ACHN (cell line): Measurements from ENCODE around the gene SRPRA.
A peak's percentile ranks its signal among the peaks of the same experiment; 100 is the strongest.
"Not testable (repeated sequence)": the region's sequence is repeated elsewhere in the genome, so short reads cannot be mapped to it uniquely, and the experiment has no call there.

Experiments
- DNase-seq: peaks from one replicate; pipeline ENCODE4 v3.0.0-alpha.2; 2015
- in situ Hi-C: cut with HindIII; loops from 2 replicates; pipeline ENCODE4 v1.10.0; 2017; ENCODE audit warnings: low sequenced_read_pairs, low pct_ligation_motif_present, low pct_unique_long_range_greater_than_20kb

Gene SRPRA, protein sequence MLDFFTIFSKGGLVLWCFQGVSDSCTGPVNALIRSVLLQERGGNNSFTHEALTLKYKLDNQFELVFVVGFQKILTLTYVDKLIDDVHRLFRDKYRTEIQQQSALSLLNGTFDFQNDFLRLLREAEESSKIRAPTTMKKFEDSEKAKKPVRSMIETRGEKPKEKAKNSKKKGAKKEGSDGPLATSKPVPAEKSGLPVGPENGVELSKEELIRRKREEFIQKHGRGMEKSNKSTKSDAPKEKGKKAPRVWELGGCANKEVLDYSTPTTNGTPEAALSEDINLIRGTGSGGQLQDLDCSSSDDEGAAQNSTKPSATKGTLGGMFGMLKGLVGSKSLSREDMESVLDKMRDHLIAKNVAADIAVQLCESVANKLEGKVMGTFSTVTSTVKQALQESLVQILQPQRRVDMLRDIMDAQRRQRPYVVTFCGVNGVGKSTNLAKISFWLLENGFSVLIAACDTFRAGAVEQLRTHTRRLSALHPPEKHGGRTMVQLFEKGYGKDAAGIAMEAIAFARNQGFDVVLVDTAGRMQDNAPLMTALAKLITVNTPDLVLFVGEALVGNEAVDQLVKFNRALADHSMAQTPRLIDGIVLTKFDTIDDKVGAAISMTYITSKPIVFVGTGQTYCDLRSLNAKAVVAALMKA

DNA sequence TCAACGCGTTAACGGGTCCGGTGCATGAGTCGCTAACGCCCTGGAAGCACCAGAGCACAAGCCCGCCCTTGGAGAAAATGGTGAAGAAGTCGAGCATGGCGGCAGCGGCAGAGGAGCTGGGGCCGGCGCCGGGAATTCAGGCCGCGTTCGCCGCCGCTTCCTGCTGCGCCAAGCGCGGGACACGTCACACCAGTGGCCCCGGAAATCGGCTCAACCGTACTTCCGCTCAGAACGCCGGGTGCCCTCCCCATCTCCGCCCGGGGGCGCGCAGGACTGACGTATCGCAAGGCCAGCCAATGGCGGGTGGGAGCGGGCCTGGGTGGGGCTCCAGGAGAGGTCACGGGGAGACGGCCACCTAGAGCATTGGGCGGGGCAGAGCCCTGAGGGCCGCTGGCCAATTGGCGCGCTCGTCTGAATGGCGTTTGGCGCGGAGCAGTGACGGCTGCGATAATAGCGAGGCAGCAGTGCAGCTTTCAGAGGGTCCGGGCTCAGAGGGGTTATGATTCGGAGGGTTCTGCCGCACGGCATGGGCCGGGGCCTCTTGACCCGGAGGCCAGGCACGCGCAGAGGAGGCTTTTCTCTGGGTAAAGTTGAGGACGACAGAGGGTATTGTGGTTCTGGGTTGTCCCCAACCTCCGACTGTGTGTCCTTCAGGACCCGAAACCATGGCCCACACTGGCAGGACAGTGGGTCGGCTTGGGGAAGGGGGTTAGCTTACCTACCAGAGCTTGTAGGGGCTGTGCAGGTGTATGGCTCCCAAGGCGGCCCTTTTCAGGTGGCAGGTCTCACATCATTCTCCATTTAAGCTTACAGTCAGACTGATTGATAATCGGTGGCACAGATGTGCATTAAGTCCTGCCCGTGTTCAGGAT is at the start of gene SRPRA, which contains the start of gene FOXRED1:
Gene SRPRA (minus strand): TSS at position 188 of the 872 bp plus-strand sequence. CDS start 91 bp downstream, at position 97.
Gene FOXRED1 (plus strand): TSS at position 447 of the 872 bp plus-strand sequence. CDS start 53 bp downstream, at position 500.
- DNase-seq: peak; percentile 98
- in situ Hi-C loops: no loop called here

DNA sequence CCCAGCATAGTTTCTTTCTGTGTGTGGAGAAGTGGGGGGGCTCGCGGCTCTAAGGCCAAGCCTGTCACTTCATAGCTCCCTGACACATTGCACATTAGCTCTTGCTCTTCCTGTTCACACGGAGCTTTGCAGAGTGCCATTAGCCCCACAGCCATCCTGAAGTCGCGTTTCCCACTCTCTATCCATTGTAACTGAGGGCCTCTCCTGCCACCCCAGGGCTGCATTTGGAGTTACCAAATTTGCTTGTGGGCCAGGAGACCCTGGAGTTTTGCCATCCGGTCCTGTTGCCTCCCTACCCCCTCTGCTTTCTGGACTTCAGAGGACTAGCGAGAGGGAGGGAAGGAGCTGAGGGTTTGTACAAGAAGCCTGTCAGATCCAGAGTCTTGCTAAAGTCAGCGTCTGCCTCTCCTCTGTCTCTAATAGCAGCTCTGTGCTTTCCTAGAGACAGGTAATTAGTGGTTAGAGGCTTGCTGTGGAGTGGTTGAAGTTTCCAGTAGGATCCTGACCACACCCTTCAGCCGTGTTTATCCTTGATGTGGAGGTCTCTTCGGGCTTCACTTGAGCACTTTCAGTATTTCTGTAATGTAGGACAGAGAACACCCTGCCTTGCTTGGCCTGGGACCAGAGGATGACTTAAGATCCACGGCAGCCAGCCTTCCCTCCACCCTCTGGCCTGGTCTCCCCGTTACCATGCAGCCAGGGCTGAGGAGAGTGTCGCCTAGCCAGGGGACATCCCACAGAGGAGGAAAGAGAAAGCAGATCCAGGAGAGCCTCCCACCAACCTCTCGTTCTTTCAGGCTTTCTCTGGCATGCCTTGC is 49.3 kb upstream of the SRPRA start:
- DNase-seq: no peak
- in situ Hi-C loops: no loop called here

DNA sequence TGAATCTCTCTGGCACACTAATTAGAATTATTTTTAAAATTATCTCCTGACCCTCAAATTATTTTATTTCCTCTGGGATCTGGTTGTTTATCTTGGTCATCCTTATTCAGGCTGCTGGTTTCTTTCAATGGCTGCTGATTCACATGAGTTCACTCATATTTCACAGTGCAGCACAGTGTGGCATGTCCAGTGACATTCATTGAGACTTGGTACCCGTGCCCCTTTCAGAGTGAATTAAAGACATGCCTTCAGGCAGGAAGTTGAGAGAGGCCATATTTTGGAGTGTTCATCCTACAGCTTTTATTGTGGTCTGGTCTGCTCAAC is 48.7 kb upstream of the SRPRA start:
- in situ Hi-C loops: no loop called here
- DNase-seq: no peak

DNA sequence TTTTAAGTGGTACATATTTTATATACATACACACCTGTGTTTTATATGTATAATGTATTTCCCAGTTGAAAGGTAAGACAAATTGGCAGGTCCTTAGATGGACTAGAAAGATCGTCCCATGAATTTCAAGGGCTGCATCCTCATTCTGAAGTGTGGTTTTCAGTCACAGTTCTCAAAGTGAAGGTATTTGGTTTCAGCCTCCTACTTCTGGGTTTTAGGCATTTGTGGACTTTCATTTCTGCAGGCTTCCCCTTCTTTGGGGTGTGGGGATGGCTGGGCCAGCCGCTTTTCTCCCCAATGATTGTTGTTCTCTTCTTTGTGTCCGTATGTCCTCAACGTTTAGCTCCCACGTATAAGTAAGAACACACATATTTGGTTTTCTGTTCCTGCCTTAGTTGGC is 45.1 kb upstream of the SRPRA start:
- DNase-seq: no peak
- in situ Hi-C loops: no loop called here

DNA sequence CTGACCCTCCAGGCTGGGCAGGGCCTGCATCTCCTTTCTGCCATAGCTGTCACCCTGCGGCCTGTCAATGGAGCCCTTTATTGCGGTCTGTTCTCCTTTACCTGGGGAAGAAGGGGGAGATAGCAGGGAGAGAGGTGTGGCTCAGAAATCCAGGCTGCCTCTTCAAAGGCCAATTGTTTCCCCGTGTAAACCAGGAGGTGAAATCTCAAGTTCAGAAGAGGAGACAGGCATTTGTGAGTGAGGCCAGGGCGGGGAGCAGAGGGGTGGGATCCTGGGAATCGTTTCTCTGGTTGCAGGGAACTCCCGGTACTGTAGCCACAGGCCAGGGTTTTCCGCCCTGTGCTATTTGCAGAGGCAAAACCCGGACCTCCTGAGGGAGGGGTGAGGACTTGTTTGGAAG is 44.3 kb upstream of the SRPRA start:
- DNase-seq: no peak
- in situ Hi-C loops: no loop called here

DNA sequence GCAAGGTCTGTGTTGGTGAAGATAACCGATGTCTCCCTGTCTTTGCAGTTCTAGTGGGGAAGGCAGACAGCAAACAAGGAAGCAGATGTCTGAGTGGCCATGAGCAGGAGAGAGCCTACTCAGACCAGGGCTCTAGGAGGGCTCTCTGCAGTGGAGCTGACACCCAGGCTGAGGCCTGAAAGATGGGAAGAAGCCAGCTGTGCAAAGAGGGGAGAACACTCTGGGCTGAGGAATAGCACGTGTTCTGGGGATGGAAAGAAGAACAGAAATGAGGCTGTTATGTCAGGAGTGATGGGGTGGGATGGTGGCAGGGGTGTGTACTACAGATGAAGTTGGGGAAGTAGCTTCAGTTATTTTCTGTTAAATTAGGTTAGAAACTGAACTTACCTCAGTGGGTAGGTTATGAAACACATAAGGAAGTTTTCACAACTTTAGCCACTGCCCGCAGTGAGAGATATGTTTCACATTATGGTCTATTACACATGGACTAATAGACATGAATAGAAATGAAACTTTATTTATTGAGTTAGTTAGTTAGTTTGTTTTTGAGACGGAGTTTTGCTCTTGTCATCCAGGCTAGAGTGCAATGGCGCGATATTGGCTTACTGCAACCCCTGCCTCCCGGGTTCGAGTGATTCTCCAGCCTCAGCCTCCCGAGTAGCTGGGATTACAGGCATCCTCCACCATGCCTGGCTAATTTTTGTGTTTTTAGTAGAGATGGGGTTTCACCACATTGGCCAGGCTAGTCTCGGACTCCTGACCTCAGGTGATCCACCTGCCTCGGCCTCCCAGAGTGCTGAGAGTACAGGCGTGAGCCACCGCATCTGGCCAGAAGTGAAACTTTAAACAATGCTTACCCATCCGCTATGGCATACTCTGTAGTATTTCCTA is 43.0 kb upstream of the SRPRA start:
- in situ Hi-C loops: no loop called here
- DNase-seq: no peak

DNA sequence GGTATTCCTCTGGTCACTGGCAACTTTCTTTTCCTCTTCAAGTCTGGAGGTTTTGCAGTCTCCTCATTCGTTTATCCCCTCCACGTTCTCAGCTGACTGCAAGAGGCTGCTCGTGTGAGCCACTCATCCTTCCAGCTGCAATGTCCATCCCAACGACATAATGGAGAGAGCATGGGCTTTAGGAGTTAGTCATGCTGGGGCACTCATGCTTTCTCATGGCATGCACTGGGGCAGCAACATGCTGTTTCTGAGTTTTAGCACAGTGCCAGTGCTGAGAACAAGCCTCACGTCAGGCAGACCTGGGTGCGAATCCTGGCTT is 42.3 kb upstream of the SRPRA start:
- DNase-seq: no peak
- in situ Hi-C loops: no loop called here

DNA sequence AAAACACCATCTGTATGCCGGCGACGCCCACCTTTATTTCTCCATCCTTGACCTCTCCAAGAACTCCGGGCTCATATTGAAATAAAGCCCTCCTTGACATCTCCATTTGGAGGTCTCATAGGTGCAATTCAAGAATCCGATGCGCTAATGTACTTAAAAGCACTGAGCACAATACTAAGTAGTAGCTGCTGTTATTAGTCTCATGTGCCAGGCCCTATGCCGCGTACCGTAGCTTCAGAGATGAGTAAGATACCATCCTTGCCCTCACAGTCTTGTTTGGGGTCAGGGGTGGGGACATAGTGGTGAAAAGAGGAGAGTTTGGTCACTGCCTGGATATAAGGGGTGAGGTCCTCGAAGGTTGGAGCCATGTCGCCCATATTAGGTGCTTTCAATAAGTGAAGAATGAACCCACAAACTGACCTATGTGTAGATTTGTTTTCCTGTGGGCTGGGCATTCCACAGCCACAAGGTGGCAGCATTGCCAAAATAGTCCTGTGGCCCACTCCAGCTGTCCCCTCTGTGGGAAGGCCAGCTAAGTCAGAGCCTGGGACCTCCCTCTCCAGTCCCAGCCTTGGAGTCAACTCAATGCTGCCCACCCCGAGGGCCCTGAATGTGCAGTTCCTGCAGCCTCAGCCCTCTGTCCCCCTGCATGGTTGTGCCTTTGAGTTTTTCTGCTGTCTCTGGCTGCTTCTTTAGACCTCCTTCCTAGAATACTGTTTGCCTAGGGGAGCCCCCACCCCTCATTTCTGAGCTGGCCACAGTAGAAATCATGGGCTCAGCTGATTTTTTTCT is 41.7 kb upstream of the SRPRA start:
- DNase-seq: peak; percentile 63
- in situ Hi-C loops: no loop called here

DNA sequence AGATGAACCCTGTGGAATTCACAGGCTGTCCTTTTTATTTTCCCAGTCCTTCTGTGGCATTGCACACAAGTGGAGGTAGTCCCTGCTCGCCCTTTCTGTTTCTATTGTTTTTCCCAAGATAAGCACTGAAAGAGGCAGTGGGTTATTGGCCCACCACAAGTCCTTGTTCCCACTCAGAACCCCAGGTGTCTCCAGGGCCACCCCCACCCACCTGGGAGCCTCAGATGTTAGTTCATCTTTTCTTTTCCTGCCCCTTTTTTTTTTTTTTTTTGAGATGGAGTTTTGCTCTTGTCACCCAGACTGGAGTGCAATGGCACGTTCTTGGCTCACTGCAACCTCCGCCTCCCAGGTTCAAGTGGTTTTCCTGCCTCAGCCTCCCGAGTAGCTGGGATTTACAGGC is 40.1 kb upstream of the SRPRA start:
- in situ Hi-C loops, DNase-seq: not testable (repeated sequence)

DNA sequence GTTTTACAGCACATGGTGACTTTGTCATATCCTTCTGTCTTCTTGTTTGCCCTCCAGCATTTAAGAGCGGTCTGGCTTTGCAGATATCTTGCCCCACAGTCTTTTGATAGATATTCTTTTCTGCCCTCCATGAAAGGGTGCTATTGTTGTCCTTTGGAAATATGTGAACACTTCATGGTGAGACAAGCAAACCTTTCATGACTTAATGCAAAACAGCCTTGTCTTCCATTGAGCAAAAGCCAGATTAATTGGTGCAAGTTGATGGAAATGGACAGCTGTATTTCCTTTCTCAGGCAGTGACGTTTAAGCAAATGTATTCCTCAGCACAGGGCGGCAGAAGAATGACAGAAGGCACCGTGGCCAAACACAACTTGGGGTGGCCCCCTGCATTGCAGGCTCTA is 39.6 kb upstream of the SRPRA start:
- DNase-seq: no peak
- in situ Hi-C loops: no loop called here

DNA sequence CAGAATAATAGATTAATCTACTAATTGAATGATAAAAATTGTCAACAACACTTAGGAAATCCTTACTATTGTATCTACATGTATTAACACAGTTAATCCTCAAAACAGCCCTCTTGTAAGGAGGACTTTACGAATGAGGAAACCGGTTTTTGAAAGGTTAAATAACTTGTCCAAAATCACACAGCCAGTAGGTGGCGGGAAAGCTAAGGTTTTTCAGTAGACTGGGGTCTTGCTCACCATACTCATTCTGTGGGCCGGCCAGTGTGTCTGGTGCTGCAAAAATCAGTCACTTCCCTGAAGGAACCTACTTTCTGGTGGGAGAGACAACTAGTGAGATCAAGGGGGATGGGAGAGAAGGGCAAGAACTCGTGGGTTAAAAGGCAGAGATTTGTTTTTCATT is 39.0 kb upstream of the SRPRA start:
- in situ Hi-C loops: no loop called here

DNA sequence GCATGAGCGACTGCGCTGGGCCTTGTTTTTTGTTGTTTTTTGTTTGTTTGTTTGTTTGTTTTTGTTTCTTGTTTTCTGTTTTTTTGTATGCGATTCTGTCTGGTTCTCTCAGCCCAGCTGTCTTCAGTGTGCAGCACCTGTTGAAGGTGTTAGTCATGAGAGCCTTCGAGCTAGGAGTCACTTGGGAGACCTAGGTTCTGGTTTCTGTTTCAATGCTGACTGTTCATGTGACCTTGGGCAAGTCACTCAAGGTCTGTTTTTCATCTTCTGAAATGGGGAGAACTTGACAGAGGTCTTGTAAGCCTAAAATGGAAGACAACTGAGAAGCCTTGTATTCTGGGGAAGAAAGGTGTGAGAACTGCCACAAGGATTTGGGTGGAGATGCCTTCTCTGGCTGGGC is 37.0 kb upstream of the SRPRA start:
- no peak for DNase-seq
- in situ Hi-C loops: no loop called here

More for the DNA sequence above, 39.0 kb upstream of the SRPRA start:
- DNase-seq: peak; percentile 40

DNA sequence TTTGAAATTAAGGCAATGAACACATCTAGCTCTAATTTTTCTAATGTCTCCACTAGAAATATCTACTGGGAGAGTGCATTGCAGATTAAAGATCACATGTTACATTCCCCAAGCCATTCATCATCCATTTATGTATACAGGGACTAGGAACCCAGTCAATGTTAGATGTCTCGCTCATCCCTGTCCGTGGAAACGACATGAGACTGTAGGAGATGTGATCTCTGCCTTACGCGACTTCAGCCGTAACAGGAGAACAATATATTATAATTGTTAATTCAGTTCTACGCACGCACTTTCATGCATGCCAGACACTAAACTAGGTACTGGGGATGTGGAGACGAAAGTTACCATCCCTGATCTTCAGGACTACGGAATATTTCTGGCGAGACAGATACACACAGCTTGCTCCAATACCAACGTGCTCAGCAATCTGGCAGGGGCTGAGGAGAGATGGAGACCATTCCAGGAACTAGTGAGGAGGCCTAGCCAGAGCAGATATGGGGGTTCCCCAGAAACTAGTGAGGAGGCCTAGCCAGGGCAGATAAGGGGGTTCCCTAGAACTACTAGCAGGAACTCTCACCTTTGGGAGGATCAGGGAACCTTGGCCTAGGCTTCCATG is 35.9 kb upstream of the SRPRA start:
- in situ Hi-C loops: no loop called here
- no peak for DNase-seq

DNA sequence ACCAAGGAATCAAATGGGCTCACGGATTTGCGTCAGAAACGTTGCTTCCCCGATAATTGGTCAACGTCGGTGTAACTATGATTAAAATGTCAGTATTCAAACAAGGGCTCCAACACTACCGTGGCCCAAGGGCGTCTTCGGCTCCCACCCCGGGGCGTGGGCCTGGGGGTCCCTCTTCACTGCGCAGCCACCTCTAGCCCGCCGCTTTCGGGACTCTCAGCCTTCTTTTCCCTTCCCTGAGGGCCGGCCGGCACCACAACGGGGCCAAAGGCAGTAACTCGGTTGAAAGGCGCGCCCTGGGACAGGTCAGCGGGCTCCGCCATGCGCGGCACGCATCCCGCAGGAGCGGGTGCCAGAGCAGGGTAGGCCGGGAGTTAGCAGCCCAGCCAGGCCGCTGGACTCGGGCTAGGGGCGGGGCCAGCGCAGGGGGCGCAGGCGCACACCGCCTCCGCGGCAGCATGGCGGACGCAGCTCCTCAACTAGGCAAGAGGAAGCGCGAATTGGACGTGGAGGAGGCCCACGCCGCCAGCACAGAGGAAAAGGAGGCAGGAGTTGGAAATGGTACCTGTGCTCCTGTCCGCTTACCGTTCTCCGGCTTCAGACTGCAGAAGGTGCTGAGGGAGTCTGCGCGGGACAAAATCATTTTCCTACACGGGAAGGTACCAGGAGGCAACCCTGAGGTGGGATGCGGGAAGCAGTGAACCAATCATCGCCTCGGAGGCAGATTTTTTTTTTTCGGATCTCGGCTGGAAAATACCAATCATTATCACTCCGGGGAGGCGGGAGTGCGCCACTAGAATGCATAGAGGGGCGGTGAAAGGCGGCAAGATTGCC is 35.1 kb upstream of the SRPRA start, which contains the start of gene DCPS:
Gene DCPS (plus strand): TSS at position 438 of the 834 bp plus-strand sequence. CDS start 21 bp downstream, at position 459.
- DNase-seq: peak; percentile 86
- in situ Hi-C loops: no loop called here

DNA sequence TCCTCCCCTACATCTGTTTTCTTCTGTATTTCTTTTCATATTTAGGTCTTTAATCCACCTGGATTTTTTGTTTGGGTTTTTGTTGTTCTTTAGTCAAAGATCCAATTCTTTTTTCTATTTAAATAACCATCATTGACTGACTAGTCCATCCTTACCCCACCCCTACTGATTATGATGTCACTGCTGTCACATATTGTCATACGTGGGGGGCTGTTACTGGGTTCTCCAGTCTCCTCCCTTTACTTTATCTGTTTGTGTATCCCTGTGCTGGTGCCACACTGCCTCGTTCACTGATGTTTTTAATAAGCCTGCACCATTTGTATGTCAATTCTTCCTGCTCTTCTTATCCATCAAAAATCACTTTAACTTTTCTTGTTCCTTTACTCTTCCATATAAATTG is 28.3 kb upstream of the SRPRA start:
- DNase-seq: no peak
- in situ Hi-C loops: no loop called here

DNA sequence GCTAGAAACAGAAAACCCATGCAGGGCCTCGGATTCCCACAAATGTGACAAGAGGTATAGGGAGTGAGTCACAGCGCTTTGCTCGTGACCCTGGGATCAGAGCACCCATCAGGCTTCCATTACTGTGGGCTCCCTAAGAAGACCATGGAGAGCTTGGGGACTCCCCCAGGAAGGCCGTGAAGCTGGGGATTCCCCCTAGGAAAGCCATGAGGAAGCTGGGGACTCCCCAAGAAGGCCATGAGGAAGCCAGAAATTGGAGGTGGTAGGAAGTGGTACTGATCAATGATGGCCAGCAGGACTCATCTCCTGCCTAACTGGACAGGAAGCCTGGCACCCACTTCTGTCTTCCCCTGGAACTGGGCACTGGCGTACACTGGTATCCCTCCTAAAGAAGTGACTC is 25.0 kb upstream of the SRPRA start:
- in situ Hi-C loops: no loop called here
- DNase-seq: no peak
